Nephron progenitor cell (in vitro differentiated cells): ENCODE data around the gene SEZ6L2.
"Not testable (repeated sequence)": the region's sequence is repeated elsewhere in the genome, so short reads cannot be mapped to it uniquely, and the experiment has no call there.

Source experiments
- DNase-seq: peaks from one replicate; pipeline ENCODE4 v3.0.0; 2021
- H3K27ac Mint-ChIP-seq: 2 replicates; pipeline ENCODE4 v1.8.0; 2021; ENCODE audit warnings: mild to moderate bottlenecking, moderate library complexity, mixed read lengths
- H3K27me3 Mint-ChIP-seq: 2 replicates; pipeline ENCODE4 v1.8.0; 2021; ENCODE audit warnings: mild to moderate bottlenecking, low read depth, mixed read lengths; ENCODE audit not compliant: poor library complexity
- H3K36me3 Mint-ChIP-seq: 2 replicates; pipeline ENCODE4 v1.8.0; 2021; ENCODE audit warnings: low read depth, mixed read lengths
- H3K4me1 Mint-ChIP-seq: 2 replicates; pipeline ENCODE4 v1.8.0; 2021; ENCODE audit warnings: mixed read lengths
- H3K4me3 Mint-ChIP-seq: 2 replicates; pipeline ENCODE4 v1.8.0; 2021; ENCODE audit warnings: mild to moderate bottlenecking, moderate library complexity, mixed read lengths
- H3K9me3 Mint-ChIP-seq: 2 replicates; pipeline ENCODE4 v1.8.0; 2021; ENCODE audit warnings: mild to moderate bottlenecking, moderate library complexity, mixed read lengths
- TF ChIP-seq, protein P1 (sequence below): fragments of 200-600 bp; sonication (generic); IDR thresholded peaks from 2 replicates; pipeline ENCODE4 v1.5.0; 2021; ENCODE audit warnings: antibody characterized with exemption

Gene SEZ6L2

DNA sequence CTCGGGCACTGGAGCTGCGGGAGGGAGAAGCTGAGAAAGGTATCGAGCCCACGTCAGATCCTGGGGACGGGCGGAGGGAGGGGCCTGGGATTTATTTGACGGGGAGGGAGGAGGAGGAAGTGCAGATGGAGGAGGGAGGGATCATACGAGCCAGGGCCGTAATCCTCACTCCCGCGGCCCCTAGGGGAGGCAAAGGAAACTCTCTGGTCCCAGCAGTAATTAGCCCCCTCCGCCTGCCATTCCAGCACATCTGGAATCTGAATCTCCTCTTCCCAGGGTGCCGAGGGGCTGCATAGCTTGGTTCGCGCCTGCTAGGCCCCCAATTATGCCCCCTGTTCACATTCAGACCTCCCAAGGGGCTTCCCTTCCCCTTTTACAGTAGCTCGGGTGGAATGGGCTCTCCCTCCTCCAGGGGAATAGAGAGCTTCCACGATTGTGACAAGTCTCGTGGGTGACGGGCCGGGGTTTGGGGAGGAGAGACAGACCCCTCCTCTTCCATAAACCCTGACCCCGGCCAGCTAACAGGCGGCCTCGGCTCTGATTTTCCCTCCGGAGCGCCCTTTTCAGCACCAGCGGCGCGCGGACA lies at the start of gene SEZ6L2:
Gene SEZ6L2, minus strand, starts transcription at position 35 of the 586 bp plus-strand sequence. CDS start 531 bp downstream, outside the sequence.
- peak within 1 kb of the TSS; percentile 80 for H3K4me3 Mint-ChIP-seq
- no peaks in the 10 kb centered on the region for H3K9me3 Mint-ChIP-seq

DNA sequence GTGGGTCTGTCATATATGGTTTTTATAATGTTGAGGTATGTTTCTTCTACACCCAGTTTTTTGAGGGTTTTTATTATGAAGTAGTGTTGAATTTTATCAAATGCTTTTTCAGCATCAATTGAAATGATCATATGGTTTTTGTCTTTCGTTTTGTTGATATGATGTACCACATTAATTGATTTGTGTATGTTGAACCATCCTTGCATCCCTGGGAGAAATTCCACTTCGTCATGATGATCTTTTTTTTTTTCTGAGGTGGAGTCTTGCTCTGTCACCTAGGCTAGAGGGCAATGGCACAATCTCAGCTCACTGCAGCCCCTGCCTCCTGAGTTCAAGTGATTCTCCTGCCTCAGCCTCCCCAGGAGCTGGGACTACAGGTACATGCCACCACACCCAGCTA lies 48.5 kb upstream of the SEZ6L2 start:
- peaks cover 8% of the 10 kb centered on the region for H3K36me3 Mint-ChIP-seq
- peaks cover 9% of the 10 kb centered on the region for H3K27me3 Mint-ChIP-seq
- TF ChIP-seq, protein P1, sequence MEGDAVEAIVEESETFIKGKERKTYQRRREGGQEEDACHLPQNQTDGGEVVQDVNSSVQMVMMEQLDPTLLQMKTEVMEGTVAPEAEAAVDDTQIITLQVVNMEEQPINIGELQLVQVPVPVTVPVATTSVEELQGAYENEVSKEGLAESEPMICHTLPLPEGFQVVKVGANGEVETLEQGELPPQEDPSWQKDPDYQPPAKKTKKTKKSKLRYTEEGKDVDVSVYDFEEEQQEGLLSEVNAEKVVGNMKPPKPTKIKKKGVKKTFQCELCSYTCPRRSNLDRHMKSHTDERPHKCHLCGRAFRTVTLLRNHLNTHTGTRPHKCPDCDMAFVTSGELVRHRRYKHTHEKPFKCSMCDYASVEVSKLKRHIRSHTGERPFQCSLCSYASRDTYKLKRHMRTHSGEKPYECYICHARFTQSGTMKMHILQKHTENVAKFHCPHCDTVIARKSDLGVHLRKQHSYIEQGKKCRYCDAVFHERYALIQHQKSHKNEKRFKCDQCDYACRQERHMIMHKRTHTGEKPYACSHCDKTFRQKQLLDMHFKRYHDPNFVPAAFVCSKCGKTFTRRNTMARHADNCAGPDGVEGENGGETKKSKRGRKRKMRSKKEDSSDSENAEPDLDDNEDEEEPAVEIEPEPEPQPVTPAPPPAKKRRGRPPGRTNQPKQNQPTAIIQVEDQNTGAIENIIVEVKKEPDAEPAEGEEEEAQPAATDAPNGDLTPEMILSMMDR: no peak
- DNase-seq: no peak
- H3K27ac Mint-ChIP-seq: no peak overlapping the region
- peaks cover 19% of the 10 kb centered on the region for H3K4me1 Mint-ChIP-seq
- peaks cover 33% of the 10 kb centered on the region for H3K9me3 Mint-ChIP-seq
- H3K4me3 Mint-ChIP-seq: no peak overlapping the region

More for the DNA sequence above, at the start of gene SEZ6L2:
- peak; percentile 98 for DNase-seq
- H3K27ac Mint-ChIP-seq: no peak within 1 kb of the TSS
- peaks cover 46% of the 10 kb centered on the region for H3K27me3 Mint-ChIP-seq
- no peaks in the 10 kb centered on the region for H3K36me3 Mint-ChIP-seq
- TF ChIP-seq, protein P1: no peak
- H3K4me1 Mint-ChIP-seq: peaks cover 51% of the 10 kb centered on the region

DNA sequence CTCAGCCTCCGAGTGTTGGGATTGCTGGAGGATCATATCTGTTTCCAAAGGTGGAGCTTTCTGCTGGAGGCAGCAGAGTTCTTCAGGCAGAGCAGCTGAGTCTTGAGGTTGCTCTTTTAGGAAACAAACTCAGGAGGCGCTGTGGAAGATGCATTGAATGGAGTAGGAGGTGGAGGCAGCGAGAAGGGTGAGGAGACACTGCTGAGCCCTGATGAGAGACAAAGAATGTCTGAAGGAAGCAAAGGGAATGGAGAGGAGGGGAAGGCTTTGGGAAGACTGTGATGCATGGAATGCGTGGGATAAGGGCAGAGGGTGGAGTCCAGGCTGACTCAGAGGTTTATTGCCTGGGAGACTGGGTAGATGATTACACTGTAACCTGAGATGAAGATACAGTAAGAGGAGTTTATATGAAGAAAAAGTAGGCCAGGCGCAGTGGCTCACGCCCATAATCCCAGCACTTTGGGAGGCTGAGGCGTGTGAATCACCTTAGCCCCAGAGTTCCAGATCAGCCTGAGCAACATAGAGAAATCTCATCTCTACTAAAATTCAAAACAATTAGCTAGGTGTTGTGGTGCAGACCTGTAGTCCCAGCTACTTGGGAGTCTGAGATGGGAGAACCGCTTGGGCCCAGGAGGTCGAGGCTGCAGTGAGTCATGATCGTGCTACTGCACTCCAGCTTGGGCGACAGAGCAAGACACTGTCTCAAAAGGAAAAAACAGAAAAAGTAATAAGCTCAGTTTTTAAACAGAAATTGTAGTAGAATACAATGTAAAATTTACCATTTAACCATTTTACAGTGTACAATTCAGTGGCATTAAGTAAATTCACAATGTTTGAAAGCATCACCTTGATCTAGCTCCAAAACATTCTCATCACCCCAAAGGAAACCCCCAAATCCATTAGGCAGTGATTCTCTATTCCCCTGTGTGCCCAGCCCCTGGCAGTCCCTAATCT lies 44.8 kb upstream of the SEZ6L2 start:
- Mint-ChIP-seq H3K27ac (peak overlapping the region; percentile 73), H3K4me3 (peak overlapping the region; percentile 30), H3K4me1 (peaks cover 28% of the 10 kb centered on the region), H3K9me3 (peaks cover 18% of the 10 kb centered on the region), H3K36me3 (no peaks in the 10 kb centered on the region), H3K27me3 (peaks cover 19% of the 10 kb centered on the region)
- TF ChIP-seq, protein P1: no peak
- peak; percentile 28 for DNase-seq

DNA sequence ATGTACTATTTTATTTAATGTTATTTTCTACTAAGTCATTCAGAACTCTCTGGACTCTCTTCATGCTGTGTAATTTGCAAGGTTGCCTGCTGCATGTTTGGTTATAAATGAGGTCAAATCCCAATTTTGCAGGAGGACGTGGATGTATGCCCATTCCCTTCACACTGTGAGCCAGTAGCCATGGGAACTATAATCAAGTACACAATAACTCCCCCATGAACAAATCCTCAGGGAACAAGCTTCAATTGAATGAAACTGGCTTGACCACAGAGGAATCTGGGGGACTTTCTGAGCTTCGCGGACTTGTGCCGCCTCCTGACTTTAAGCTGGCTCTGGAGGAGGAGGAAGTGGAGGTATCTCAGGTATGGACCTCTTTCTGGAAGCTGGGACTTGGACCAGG lies 41.3 kb upstream of the SEZ6L2 start:
- peaks cover 4% of the 10 kb centered on the region for H3K9me3 Mint-ChIP-seq
- DNase-seq: no peak
- H3K27me3 Mint-ChIP-seq: peaks cover 19% of the 10 kb centered on the region
- H3K27ac Mint-ChIP-seq: no peak overlapping the region
- no peaks in the 10 kb centered on the region for H3K36me3 Mint-ChIP-seq
- no peak overlapping the region for H3K4me3 Mint-ChIP-seq
- TF ChIP-seq, protein P1: no peak
- H3K4me1 Mint-ChIP-seq: peaks cover 28% of the 10 kb centered on the region

DNA sequence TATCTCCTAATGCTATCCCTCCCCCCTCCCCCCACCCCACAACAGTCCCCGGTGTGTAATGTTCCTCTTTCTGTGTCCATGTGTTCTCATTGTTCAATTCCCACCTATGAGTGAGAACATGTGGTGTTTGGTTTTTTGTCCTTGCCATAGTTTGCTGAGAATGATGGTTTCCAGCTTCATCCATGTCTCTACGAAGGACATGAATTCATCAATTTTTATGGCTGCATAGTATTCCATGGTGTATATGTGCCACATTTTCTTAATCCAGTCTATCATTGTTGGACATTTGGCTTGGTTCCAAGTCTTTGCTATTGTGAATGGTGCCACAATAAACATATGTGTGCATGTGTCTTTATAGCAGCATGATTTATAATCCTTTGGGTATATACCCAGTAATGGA lies 32.4 kb upstream of the SEZ6L2 start:
- Mint-ChIP-seq H3K4me1 (peaks cover 15% of the 10 kb centered on the region), H3K27me3 (peaks cover 26% of the 10 kb centered on the region)
- not testable (repeated sequence) for H3K9me3 Mint-ChIP-seq, H3K4me3 Mint-ChIP-seq, DNase-seq, H3K36me3 Mint-ChIP-seq, H3K27ac Mint-ChIP-seq

DNA sequence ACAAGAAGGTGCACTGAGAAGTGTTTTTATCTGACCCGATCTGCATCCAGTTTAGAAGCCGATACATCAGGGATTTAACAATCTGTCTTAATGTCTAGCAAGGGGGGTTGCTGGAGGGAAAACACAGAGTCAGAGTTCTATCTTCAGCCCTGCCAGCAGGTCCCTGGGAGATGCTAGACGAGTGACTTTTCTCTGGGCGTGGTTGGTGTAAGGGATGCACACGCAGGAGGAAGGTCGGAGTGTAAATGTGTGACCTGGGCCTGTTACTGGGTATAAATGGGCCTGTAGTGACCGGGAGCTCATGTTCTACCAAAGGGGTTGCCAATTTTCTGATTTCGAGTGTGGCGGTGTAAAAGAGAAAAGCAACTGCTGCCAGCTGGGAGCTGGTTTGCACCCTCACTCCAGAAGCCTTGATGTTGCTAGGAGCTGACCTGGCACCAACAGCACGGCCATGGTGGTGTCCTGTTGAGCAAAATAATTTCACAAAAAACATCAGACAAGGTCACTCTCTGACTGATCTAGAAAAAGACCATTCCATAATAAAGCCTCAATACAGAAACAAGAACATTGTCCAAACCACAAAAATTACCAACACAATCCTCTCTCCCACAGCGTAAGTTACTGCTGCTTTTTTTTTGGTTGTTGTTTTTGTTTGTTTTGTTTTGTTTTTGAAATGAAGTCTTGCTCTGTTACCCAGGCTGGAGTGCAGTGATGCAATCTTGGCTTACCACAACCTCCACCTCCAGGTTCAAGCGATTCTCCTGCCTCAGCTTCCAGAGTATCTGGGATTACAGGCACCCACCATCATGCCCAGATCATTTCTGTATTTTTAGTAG lies 27.9 kb upstream of the SEZ6L2 start:
- Mint-ChIP-seq H3K27me3 (peaks cover 3% of the 10 kb centered on the region), H3K36me3 (peaks cover 23% of the 10 kb centered on the region), H3K4me3 (peak overlapping the region; percentile 98), H3K27ac (no peak overlapping the region), H3K9me3 (peaks cover 3% of the 10 kb centered on the region), H3K4me1 (peaks cover 37% of the 10 kb centered on the region)
- TF ChIP-seq, protein P1: no peak
- no peak for DNase-seq
